ENCODE results near the gene TSC2.

DNA sequence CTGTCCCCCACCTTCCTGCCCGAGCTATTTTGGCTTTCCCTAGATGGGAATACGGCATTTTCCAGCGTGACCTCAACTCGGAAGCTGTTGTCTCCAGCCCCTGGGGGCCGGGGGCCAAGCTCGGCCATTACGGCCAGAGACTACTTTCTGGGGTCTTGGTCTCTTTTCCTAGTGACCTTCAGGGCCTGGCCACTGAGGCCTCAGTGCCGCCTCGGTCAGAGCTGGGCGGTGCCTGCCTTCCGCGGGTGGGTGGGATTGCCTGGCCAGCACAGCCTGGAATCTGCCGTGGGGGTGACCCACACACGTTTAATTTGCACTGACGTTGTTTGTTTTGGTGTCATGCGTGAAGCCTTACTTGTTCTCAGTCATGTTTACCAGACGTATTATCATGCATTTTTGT lies 29.2 kb downstream of the TSC2 start:
- TF ChIP-seq POLR2A (IDR thresholded peaks at IDR 0.05) = no peak
- TF ChIP-seq, protein P1, sequence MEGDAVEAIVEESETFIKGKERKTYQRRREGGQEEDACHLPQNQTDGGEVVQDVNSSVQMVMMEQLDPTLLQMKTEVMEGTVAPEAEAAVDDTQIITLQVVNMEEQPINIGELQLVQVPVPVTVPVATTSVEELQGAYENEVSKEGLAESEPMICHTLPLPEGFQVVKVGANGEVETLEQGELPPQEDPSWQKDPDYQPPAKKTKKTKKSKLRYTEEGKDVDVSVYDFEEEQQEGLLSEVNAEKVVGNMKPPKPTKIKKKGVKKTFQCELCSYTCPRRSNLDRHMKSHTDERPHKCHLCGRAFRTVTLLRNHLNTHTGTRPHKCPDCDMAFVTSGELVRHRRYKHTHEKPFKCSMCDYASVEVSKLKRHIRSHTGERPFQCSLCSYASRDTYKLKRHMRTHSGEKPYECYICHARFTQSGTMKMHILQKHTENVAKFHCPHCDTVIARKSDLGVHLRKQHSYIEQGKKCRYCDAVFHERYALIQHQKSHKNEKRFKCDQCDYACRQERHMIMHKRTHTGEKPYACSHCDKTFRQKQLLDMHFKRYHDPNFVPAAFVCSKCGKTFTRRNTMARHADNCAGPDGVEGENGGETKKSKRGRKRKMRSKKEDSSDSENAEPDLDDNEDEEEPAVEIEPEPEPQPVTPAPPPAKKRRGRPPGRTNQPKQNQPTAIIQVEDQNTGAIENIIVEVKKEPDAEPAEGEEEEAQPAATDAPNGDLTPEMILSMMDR (IDR thresholded peaks at IDR 0.05) = no peak
